ENCODE data around the gene IQCF5. TPM values are rescaled to one million over a fixed set of nuclear protein-coding genes. Genes with fewer than 3 reads are reported as not detected.

IQCF5 gene
- total RNA-seq, 4 donors from 2014 or later, result not detected

DNA sequence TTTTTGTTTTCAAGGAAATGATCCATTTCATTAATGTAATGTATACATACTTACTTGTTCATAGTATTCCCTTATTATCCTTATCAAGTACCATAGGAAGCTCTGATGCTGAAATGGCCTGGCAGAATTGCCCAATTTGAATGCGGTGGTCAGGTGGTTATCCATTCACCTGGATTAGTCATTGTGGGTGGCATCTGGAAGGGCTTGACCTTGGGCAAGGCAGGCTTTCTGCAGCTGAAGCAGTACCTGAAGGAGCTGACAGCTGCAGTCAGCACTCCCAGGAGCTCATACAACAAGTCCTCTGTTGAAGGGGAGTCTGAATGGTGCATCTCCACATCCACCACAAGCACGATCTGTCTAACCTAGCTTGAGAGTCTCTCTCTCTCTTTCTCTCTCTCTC is 12.2 kb upstream of the IQCF5 start:
- no peaks in the 10 kb centered on the region for H3K36me3 ChIP-seq
- no peaks in the 10 kb centered on the region for H3K27me3 ChIP-seq
- no peak overlapping the region for H3K4me3 ChIP-seq
- DNase-seq (no peak), ATAC-seq (no peak)
- intact Hi-C loops (cut with DNase I; ENCODE audit: low total_unique reads) (no loop called here), in situ Hi-C loops (cut with MboI; ENCODE audit: low sequenced_read_pairs in 4 of 4) (no loop called here)
- no peaks in the 10 kb centered on the region for H3K9me3 ChIP-seq
- H3K4me1 ChIP-seq, result no peaks in the 10 kb centered on the region
- TF ChIP-seq, protein P1, sequence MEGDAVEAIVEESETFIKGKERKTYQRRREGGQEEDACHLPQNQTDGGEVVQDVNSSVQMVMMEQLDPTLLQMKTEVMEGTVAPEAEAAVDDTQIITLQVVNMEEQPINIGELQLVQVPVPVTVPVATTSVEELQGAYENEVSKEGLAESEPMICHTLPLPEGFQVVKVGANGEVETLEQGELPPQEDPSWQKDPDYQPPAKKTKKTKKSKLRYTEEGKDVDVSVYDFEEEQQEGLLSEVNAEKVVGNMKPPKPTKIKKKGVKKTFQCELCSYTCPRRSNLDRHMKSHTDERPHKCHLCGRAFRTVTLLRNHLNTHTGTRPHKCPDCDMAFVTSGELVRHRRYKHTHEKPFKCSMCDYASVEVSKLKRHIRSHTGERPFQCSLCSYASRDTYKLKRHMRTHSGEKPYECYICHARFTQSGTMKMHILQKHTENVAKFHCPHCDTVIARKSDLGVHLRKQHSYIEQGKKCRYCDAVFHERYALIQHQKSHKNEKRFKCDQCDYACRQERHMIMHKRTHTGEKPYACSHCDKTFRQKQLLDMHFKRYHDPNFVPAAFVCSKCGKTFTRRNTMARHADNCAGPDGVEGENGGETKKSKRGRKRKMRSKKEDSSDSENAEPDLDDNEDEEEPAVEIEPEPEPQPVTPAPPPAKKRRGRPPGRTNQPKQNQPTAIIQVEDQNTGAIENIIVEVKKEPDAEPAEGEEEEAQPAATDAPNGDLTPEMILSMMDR (IDR thresholded peaks at IDR 0.05 in 4 of 5, conservative IDR thresholded peaks at IDR 0.05 in 1 of 5), result no peak
- TF ChIP-seq POLR2A (IDR thresholded peaks at IDR 0.05), result no peak
- no peak overlapping the region for H3K27ac ChIP-seq

DNA sequence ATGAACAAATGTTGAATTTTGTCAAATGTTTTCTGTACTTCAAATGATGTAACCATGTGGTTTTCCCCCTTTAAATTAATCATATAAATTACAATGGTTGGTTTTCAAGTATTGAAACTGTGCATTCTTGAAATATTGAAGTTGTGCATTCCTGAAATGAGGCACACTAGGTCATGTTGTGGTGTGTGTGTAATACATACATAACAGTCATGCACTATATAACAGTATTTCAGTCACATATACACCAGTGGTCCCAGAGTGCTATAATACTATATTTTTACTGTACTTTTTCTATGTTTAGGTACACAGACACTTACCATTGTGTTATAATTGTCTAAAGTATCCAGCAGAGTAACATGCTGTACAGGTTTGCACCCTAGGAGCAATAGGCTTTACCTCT is 11.0 kb upstream of the IQCF5 start:
- in situ Hi-C loops (cut with MboI; ENCODE audit: low sequenced_read_pairs in 4 of 4), result no loop called here
- TF ChIP-seq, protein P1 (IDR thresholded peaks at IDR 0.05 in 4 of 5, conservative IDR thresholded peaks at IDR 0.05 in 1 of 5), result no peak
- TF ChIP-seq POLR2A (IDR thresholded peaks at IDR 0.05), result no peak

DNA sequence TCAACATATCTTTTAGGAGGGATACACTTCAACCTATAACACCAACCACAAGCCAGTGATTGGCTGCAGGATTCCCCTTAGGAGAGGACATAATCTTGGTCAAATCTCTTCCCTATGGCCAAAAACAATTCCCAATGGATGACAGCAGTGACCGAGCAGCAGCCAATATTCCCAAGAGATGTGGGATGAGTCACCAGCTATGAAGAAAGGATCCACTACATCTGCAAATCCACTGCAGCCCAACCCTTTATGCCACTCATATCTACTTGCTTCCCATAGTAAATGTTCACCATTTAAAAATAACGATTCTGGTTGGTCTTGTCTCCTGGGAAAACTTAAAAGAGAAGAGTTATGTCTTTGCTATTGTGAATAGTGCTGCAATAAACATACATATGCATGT is 4.5 kb upstream of the IQCF5 start:
- TF ChIP-seq, protein P1 (IDR thresholded peaks at IDR 0.05 in 4 of 5, conservative IDR thresholded peaks at IDR 0.05 in 1 of 5), result no peak
- no peak for TF ChIP-seq POLR2A (IDR thresholded peaks at IDR 0.05)
- Histone ChIP-seq H3K36me3 (no peaks in the 10 kb centered on the region), H3K4me1 (no peaks in the 10 kb centered on the region), H3K4me3 (no peak overlapping the region), H3K9me3 (no peaks in the 10 kb centered on the region), H3K27ac (no peak overlapping the region), H3K27me3 (no peaks in the 10 kb centered on the region)
- intact Hi-C loops (cut with DNase I; ENCODE audit: low total_unique reads) (no loop called here), in situ Hi-C loops (cut with MboI; ENCODE audit: low sequenced_read_pairs in 4 of 4) (no loop called here)
- ATAC-seq, result no peak
- DNase-seq, result no peak

More for the DNA sequence above, 11.0 kb upstream of the IQCF5 start:
- DNase-seq (no peak), ATAC-seq (no peak)
- no peaks in the 10 kb centered on the region for H3K27me3 ChIP-seq
- H3K36me3 ChIP-seq, result no peaks in the 10 kb centered on the region
- H3K4me3 ChIP-seq, result no peak overlapping the region
- H3K27ac ChIP-seq, result no peak overlapping the region
- H3K9me3 ChIP-seq, result no peaks in the 10 kb centered on the region
- intact Hi-C loops (cut with DNase I; ENCODE audit: low total_unique reads), result no loop called here
- H3K4me1 ChIP-seq, result no peaks in the 10 kb centered on the region

DNA sequence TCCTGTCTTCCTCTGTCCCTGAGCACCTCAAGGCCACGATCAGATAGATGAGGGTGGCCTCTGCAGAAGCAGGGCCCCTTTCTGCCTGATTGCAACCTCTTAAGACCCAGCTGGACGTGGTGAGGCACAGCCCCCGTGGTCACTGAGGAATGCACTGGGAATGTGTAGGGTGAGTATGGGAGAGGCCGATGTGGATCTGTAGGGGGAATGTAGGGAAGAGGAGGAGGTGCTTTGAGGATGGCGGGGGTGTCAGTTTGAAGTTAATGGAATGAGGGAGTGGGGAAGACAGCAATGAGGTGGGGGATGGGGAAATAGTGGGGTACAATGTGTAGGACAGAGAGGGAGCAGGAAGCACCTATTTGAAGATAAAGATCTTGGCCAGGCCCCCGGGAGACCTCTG is 785 bp upstream of the IQCF5 start:
- H3K9me3 ChIP-seq, result no peaks in the 10 kb centered on the region
- H3K27ac ChIP-seq, result no peak overlapping the region
- no peaks in the 10 kb centered on the region for H3K27me3 ChIP-seq
- ATAC-seq (no peak), DNase-seq (no peak)
- H3K4me3 ChIP-seq, result no peak overlapping the region
- no peaks in the 10 kb centered on the region for H3K36me3 ChIP-seq
- in situ Hi-C loops (cut with MboI; ENCODE audit: low sequenced_read_pairs in 4 of 4) (no loop called here), intact Hi-C loops (cut with DNase I; ENCODE audit: low total_unique reads) (no loop called here)
- TF ChIP-seq, protein P1 (IDR thresholded peaks at IDR 0.05 in 4 of 5, conservative IDR thresholded peaks at IDR 0.05 in 1 of 5), result no peak
- no peak for TF ChIP-seq POLR2A (IDR thresholded peaks at IDR 0.05)
- no peaks in the 10 kb centered on the region for H3K4me1 ChIP-seq

DNA sequence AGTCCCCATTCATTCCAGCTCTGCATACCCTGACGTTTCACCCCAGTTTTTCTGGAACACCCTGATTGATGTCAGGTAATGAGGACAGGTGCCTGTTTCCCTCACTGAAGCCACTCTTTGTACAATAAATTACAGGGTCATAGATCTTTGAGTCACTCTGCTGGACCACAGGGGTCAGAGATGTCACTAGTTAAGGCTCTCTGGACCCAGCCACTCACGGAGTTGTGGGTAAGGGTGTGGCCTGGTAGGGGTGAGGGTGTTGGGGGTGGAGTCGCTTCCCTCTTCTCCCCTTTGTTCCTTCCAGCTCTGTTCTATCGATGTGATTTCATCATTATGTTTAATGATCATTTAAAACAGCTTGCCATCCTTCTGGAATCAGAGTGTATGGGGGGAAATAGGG is 512 bp downstream of the IQCF5 start:
- H3K4me3 ChIP-seq, result no peak overlapping the region
- no peaks in the 10 kb centered on the region for H3K36me3 ChIP-seq
- intact Hi-C loops (cut with DNase I; ENCODE audit: low total_unique reads), result no loop called here
- H3K27me3 ChIP-seq, result no peaks in the 10 kb centered on the region
- no peak overlapping the region for H3K27ac ChIP-seq
- TF ChIP-seq POLR2A (IDR thresholded peaks at IDR 0.05), result no peak
- TF ChIP-seq, protein P1 (IDR thresholded peaks at IDR 0.05 in 4 of 5, conservative IDR thresholded peaks at IDR 0.05 in 1 of 5), result no peak
- no peaks in the 10 kb centered on the region for H3K9me3 ChIP-seq
- in situ Hi-C loops (cut with MboI; ENCODE audit: low sequenced_read_pairs in 4 of 4), result no loop called here
- DNase-seq, result no peak
- ATAC-seq, result no peak
- H3K4me1 ChIP-seq, result no peaks in the 10 kb centered on the region
